ENCODE data around the gene RTL10.

- TF ChIP-seq POLR2A (IDR thresholded peaks at IDR 0.05) (no peak), CTCF (IDR thresholded peaks at IDR 0.05) (no peak), EP300 (IDR thresholded peaks at IDR 0.05) (no peak)
Observed at GRCh38 chr22:19903031-19903430, 48.4 kb upstream of the RTL10 start.

Data from ovary (tissue), 3 donors.